Bronchial epithelial cell (primary cell): ENCODE measurements around the gene NTN5. TPM values are rescaled to one million over a fixed set of nuclear protein-coding genes. Genes with fewer than 3 reads are reported as not detected.
A peak's percentile ranks its signal among the peaks of the same experiment; 100 is the strongest.
"Not testable (repeated sequence)": the region's sequence is repeated elsewhere in the genome, so short reads cannot be mapped to it uniquely, and the experiment has no call there.

Experiments used
- DNase-seq: peaks from one replicate; pipeline ENCODE4 v3.0.0-alpha.2; 2010; ENCODE audit warnings: low read depth
- FAIRE-seq: peaks from 2 replicates; lab custom pipeline; 2011; peaks lifted over from hg19 to GRCh38; lab: Jason Lieb, UNC
- H3K27me3 ChIP-seq: 2 replicates; pipeline ENCODE4 v1.5.1; 2011; ENCODE audit warnings: low read length; ENCODE audit not compliant: control insufficient read depth, insufficient read depth
- H3K36me3 ChIP-seq: 2 replicates; pipeline ENCODE4 v1.5.1; 2011; ENCODE audit warnings: low read length; ENCODE audit not compliant: control insufficient read depth, insufficient read depth
- H3K4me3 ChIP-seq: 2 replicates; pipeline ENCODE4 v1.5.1; 2011; ENCODE audit warnings: mild to moderate bottlenecking, low read depth, low read length, control low read depth
- total RNA-seq: library from RNA; depleted of rRNA; stranded (reverse); fragments of >200 nt; gene quantifications from 2 replicates; pipeline ENCODE4 v1.2.1, GENCODE V29; 2014
- TF ChIP-seq, protein P1 (sequence below): IDR thresholded peaks from 2 replicates; pipeline ENCODE4 v1.5.1; 2011; ENCODE audit warnings: mild to moderate bottlenecking, moderate library complexity, low read length, control low read depth, inconsistent platforms; ENCODE audit not compliant: insufficient read depth, severe bottlenecking

NTN5 gene
- total RNA-seq, 1 donor from 2014 or later = not detected

DNA sequence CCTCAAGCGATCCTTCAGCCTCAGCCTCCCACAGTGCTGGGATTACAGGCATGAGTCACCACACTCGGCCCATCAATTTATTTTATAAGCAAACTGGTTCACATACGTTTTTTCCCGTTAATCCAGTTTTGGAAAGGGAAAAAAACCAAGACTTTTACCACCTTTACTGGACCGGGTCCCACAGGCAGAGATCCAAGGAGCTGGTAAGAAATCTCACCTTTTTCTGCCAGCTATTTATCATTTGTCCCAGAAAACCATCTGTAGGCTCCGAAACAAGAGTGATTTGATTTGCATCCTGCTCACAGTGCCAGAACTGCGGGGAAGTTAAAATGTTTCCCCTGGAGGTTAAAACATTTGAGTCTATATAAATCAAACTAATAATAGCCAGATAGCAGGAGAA lies 16.6 kb upstream of the NTN5 start:
- no peak overlapping the region for H3K4me3 ChIP-seq
- FAIRE-seq (no peak), DNase-seq (no peak)
- TF ChIP-seq, protein P1, sequence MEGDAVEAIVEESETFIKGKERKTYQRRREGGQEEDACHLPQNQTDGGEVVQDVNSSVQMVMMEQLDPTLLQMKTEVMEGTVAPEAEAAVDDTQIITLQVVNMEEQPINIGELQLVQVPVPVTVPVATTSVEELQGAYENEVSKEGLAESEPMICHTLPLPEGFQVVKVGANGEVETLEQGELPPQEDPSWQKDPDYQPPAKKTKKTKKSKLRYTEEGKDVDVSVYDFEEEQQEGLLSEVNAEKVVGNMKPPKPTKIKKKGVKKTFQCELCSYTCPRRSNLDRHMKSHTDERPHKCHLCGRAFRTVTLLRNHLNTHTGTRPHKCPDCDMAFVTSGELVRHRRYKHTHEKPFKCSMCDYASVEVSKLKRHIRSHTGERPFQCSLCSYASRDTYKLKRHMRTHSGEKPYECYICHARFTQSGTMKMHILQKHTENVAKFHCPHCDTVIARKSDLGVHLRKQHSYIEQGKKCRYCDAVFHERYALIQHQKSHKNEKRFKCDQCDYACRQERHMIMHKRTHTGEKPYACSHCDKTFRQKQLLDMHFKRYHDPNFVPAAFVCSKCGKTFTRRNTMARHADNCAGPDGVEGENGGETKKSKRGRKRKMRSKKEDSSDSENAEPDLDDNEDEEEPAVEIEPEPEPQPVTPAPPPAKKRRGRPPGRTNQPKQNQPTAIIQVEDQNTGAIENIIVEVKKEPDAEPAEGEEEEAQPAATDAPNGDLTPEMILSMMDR = no peak
- H3K27me3 ChIP-seq = no peaks in the 10 kb centered on the region
- H3K36me3 ChIP-seq = no peaks in the 10 kb centered on the region

DNA sequence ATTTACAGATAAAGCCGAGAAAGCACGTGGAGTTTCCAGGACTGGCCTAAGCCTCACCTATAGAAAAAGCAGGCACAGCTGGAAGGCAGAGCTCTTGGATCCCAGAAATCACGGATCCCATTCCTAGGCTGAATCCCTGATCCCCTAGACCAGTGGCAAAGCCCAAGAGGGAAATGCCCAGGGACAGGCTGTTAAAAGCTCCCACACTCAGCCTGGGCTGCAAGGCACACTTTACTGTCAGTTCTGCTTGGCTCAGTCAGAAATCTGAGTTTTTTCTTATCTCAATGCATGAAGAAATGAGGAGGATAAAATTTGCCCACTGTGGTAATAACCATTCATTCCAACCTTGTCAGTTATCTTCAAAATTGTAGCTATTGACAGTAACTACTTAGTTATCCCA lies 15.0 kb upstream of the NTN5 start:
- H3K27me3 ChIP-seq = no peaks in the 10 kb centered on the region
- TF ChIP-seq, protein P1 = no peak
- FAIRE-seq (peak; percentile 32), DNase-seq (no peak)
- H3K36me3 ChIP-seq = no peaks in the 10 kb centered on the region
- H3K4me3 ChIP-seq = no peak overlapping the region

DNA sequence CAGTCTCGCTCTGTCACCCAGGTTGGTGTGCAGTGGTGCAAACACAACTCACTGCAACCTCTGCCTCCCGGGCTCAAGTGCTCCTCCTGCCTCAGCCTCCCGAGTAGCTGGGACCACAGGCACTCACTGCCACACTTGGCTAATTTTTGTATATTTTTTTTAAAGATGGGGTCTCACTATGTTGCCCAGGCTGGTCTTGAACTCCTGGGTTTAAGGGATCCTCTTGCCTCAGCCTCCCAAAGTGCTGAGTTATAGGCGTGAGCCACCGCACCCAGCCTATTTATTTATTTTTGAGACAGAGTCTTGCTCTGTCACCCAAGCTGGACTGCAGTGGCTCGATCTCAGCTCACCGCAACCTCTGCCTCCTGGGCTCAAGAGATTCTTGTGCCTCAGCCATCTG lies 13.8 kb upstream of the NTN5 start:
- not testable (repeated sequence) for H3K36me3 ChIP-seq, DNase-seq, H3K27me3 ChIP-seq, FAIRE-seq, H3K4me3 ChIP-seq

DNA sequence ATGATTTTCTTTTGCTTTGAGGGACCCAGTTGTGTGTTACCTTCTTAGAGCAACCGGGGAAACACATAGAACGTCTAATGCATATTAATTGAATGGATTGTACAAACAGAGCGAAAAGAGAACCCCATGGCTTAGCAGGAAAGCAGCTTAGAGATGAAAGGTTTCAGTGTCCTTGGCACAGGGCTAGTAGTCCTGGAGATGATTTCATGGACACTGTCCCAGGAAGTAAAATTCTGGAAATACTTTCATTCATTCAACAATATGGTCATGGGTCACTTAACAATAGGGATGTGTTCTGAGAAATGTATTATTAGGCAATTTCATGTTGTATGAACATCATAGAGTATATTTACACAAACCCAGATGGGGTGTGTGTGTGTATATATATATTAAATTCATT lies 13.3 kb upstream of the NTN5 start:
- Histone ChIP-seq H3K4me3 (no peak overlapping the region), H3K27me3 (no peaks in the 10 kb centered on the region), H3K36me3 (no peaks in the 10 kb centered on the region)
- FAIRE-seq (no peak), DNase-seq (no peak)
- TF ChIP-seq, protein P1 = no peak

DNA sequence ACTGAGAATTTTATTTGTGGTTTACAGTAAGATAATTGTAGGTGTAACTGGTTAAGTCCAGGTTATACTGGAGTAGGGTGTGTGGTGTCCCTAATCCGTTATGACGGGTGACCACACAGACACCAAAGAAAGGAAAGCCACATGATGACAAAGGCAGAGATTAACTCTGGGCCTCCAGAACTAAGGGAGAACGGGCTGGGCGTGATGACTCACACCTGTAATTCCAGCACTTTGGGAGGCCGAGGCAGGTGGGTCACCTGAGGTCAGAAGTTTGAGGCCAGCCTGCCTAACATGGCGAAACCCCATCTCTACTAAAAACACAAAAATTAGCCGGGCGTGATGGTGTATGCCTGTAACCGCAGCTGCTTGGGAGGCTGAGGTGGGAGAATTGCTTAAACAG lies 12.8 kb upstream of the NTN5 start:
- TF ChIP-seq, protein P1 = no peak
- no peak overlapping the region for H3K4me3 ChIP-seq
- no peaks in the 10 kb centered on the region for H3K36me3 ChIP-seq
- no peaks in the 10 kb centered on the region for H3K27me3 ChIP-seq
- DNase-seq (peak; percentile 29), FAIRE-seq (peak; percentile 28)

DNA sequence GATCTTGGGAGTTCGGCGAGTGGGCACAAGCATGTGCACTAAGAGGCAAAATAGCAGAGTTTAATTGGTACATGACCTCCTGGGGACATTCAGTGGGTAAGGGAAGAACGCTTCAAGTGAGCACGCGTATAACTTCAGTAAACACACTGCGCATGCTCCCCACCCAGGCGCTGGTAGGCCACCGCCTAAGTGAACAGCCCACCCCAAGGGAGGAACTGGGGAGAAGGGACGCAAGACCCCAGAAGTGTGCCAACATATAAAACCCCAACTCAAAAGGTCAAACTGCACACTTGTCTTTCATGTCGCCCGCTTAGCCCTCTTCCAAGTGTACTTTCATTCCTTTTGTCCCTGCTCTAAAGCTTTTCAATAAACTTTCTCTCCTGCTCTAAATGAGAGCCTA lies 10.5 kb upstream of the NTN5 start:
- Histone ChIP-seq H3K27me3 (no peaks in the 10 kb centered on the region), H3K4me3 (no peak overlapping the region), H3K36me3 (no peaks in the 10 kb centered on the region)
- FAIRE-seq = no peak
- TF ChIP-seq, protein P1 = no peak
- DNase-seq = peak; percentile 19
